ENCODE results near the gene KRT75. TPM values are rescaled to one million over a fixed set of nuclear protein-coding genes. Genes with fewer than 3 reads are reported as not detected.

The KRT75 gene
- total and polyA plus RNA-seq, 3 donors from 2014 or later = 0.19 TPM; not detected in 2

DNA sequence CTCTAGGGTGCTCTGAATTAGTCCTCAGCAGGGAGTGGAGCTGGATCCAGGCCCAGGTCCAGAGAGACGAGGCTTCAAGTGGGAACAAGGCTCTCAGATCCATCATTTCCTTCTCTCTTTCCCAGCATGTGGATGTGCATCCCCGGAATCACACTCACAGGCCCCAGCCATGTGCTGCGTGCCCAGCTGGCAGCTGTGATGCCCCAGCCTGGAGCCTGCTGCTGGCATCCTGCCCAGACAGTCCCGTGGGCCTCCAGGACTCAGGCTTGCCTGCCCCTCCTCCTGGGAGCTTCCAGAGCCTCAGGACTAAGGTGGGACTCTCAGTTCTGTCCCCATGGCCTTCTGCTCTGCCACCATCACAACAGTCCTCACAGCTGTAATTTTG is 42.6 kb downstream of the KRT75 start:
- peak; percentile 57 for DNase-seq
- WGBS, 2 donors = 36 to 69% methylated on average over 4 of the region's 4 CpGs
- H3K9me3 ChIP-seq = no peaks in the 10 kb centered on the region

DNA sequence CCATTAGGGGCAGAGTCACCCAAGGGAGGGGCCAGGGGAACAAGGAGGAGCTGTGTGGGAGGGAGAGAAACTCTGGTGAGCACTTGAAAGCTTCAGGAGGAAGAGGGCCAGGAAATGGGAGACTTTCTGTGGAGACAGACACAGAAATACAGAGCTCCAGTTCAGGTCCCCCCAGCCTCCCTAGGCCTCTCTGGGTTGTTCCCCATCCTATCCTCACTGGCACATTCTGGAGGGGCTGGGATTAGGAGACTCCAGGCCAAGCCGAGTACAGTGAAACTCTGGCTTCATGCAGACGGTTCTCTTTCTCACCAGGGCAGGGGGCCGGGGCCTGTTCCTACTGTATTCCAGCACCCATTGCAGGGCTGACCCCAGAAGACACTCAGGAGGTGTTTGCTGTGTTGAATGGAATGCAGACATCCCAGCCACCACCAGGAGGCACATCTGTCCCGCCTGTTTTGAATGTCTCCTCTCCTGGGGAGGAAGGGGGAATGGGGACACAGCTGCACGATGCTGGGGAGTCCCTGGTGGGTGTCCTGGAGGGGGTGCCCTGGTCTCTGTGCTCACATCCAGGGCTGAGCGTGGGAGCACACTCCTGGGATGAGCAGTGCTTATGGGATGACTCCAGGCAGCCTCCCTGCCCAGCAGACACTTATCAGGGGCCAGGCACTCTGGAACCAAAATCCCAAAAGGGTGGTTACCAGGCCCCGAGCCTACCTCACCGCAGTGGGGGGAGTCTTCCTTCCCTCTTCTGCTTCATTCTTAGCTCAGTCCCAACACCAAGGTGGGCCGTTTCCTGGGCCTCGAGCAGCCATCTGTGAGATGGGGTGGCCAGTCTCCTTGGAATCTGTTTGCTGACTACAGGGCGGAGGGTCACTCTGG is 43.2 kb downstream of the KRT75 start:
- H3K36me3 ChIP-seq (ENCODE audit: low read depth, missing control alignments) = no peaks in the 10 kb centered on the region
- no peak overlapping the region for H3K4me3 ChIP-seq
- TF ChIP-seq, protein P1, sequence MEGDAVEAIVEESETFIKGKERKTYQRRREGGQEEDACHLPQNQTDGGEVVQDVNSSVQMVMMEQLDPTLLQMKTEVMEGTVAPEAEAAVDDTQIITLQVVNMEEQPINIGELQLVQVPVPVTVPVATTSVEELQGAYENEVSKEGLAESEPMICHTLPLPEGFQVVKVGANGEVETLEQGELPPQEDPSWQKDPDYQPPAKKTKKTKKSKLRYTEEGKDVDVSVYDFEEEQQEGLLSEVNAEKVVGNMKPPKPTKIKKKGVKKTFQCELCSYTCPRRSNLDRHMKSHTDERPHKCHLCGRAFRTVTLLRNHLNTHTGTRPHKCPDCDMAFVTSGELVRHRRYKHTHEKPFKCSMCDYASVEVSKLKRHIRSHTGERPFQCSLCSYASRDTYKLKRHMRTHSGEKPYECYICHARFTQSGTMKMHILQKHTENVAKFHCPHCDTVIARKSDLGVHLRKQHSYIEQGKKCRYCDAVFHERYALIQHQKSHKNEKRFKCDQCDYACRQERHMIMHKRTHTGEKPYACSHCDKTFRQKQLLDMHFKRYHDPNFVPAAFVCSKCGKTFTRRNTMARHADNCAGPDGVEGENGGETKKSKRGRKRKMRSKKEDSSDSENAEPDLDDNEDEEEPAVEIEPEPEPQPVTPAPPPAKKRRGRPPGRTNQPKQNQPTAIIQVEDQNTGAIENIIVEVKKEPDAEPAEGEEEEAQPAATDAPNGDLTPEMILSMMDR (IDR thresholded peaks at IDR 0.05) = peak; percentile 44 to 57 (median 50)
- no peak for TF ChIP-seq POLR2A (IDR thresholded peaks at IDR 0.05)
- H3K4me1 ChIP-seq = peaks cover 4% of the 10 kb centered on the region
- DNase-seq = peak; percentile 45
- WGBS, 2 donors = 76 to 91% methylated on average over 5 to 11 of the region's 11 CpGs
- intact Hi-C loops (cut with DNase I; ENCODE audit: low total_unique reads) = no loop called here
- no peak overlapping the region for H3K27ac ChIP-seq
- H3K9me3 ChIP-seq = no peaks in the 10 kb centered on the region
- no peaks in the 10 kb centered on the region for H3K27me3 ChIP-seq

More for the DNA sequence above, 42.6 kb downstream of the KRT75 start:
- intact Hi-C loops (cut with DNase I; ENCODE audit: low total_unique reads) = no loop called here
- TF ChIP-seq, protein P1 (IDR thresholded peaks at IDR 0.05) = no peak
- no peak for TF ChIP-seq POLR2A (IDR thresholded peaks at IDR 0.05)
- Histone ChIP-seq H3K27ac (no peak overlapping the region), H3K27me3 (no peaks in the 10 kb centered on the region), H3K36me3 (ENCODE audit: low read depth, missing control alignments) (no peaks in the 10 kb centered on the region), H3K4me3 (no peak overlapping the region), H3K4me1 (peaks cover 4% of the 10 kb centered on the region)

DNA sequence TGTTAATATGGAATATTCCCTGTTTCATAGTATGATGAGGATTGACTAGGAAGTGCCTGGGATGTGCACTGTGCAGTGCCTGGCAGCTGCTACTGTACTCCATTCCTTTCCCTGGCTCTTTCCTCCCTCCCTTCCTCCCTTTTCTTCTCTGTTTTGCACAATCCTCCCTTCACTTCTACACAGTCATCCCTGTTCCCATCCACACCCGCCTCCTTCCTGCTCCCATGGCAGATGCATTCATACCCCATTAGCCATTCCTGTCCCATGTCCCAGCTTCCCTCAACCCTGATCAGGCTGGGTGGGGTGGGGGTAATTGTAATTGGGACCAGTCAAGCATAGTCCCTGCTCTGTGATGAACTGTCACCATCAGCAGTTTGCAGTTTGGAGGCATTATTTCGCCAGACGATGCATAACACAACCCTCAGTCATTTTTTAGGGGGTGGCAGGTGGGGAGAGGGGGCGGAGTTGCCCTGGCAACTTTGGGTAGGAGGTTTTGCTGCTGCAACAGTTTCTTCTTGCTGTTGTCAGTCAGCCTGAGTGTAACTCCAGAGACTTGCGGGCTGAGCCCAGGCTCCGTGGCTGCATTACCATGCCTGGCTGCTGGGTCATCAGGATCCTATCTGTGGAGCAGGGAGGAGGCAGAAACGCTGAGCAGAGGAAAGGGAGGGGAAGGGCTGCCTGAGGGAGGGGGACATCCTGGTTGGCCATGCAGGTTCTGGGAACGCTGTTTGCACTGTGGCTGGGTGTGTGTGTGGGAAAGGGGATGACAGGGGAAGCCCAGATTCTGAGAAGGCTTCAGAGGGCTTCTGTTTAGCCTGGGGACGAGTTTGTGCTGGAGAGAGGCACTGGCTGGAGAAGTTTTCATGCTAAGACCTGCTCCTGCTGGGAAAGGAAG is 44.6 kb downstream of the KRT75 start:
- H3K27me3 ChIP-seq = no peaks in the 10 kb centered on the region
- intact Hi-C loops (cut with DNase I; ENCODE audit: low total_unique reads) = no loop called here
- H3K4me3 ChIP-seq = no peak overlapping the region
- no peak for TF ChIP-seq POLR2A (IDR thresholded peaks at IDR 0.05)
- TF ChIP-seq, protein P1 (IDR thresholded peaks at IDR 0.05) = no peak
- no peaks in the 10 kb centered on the region for H3K36me3 ChIP-seq (ENCODE audit: low read depth, missing control alignments)
- WGBS, 2 donors = 65 to 71% methylated on average over 9 of the region's 9 CpGs
- no peaks in the 10 kb centered on the region for H3K9me3 ChIP-seq
- no peak for DNase-seq
- H3K27ac ChIP-seq = no peak overlapping the region
- peaks cover 4% of the 10 kb centered on the region for H3K4me1 ChIP-seq

DNA sequence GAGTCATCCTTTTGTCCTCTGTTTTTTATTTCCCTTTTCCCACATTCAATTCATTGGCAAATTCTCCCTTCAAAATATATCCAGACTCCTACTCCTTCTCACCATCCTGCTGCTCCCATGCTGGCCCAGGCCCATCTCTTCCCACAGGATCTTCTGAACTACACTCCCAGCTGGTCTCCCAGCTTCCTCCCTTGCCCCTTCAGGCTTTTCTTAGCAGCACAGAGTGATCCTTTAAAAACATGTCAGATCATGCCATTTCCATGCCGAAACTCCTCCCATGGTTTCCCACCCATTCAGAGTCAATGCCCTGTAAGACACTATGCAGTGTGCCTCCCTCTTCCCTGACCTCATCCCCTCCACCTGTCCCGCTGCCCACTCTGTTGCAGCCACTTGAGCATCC is 46.3 kb downstream of the KRT75 start:
- no peak for DNase-seq
- H3K4me1 ChIP-seq = peaks cover 4% of the 10 kb centered on the region
- H3K9me3 ChIP-seq = no peaks in the 10 kb centered on the region
- no peak overlapping the region for H3K4me3 ChIP-seq
- H3K27me3 ChIP-seq = no peaks in the 10 kb centered on the region
- no peak overlapping the region for H3K27ac ChIP-seq
- WGBS, 2 donors = 81 to 83% methylated on average over 2 of the region's 2 CpGs
- TF ChIP-seq POLR2A (IDR thresholded peaks at IDR 0.05) = no peak
- TF ChIP-seq, protein P1 (IDR thresholded peaks at IDR 0.05) = no peak
- intact Hi-C loops (cut with DNase I; ENCODE audit: low total_unique reads) = no loop called here
- H3K36me3 ChIP-seq (ENCODE audit: low read depth, missing control alignments) = no peaks in the 10 kb centered on the region

Data from testis (tissue), 3 donors.